Measurements from ENCODE around the gene MXD4. TPM values are rescaled to one million over a fixed set of nuclear protein-coding genes. Genes with fewer than 3 reads are reported as not detected.

MXD4 gene
- polyA plus RNA-seq, 1 experiment, result 46.0 TPM

DNA sequence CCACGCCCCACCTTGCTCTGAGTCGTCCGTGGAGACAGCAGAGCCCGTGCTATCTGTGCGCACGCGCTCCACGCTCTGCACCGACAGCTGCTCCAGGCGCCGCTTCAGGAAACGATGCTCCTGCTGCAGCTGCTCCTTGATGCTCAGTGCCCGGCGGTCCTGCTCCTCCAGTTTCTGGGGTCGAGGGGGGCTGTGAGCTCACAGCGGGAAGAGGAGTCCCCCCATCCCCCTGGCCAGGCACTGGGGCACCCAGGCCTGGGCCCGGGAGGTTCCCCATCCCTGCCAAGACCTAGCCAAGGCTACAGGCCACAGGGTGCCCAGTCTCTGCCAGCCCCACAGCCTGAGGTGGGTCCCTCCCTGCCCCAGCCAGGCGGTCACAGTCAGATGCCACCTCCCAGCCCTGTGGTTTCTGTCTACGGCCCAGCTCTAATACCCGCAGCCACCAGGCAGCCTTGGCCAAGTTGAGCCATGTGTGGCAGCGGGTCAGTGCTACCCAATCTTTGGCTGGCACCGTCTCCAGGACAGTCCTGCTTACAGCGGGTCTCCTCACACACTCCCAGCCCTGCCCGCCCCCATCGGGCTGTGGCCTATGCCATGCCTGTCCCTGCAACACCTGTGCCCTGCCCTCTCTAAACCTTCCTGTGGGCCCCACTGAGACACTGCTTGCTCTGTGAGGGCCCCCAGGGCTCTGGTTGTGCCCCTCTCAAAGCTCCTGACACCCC is 10.7 kb downstream of the MXD4 start:
- no peak for DNase-seq (ENCODE audit: low read depth, low spot score)
- TF ChIP-seq, protein P1, sequence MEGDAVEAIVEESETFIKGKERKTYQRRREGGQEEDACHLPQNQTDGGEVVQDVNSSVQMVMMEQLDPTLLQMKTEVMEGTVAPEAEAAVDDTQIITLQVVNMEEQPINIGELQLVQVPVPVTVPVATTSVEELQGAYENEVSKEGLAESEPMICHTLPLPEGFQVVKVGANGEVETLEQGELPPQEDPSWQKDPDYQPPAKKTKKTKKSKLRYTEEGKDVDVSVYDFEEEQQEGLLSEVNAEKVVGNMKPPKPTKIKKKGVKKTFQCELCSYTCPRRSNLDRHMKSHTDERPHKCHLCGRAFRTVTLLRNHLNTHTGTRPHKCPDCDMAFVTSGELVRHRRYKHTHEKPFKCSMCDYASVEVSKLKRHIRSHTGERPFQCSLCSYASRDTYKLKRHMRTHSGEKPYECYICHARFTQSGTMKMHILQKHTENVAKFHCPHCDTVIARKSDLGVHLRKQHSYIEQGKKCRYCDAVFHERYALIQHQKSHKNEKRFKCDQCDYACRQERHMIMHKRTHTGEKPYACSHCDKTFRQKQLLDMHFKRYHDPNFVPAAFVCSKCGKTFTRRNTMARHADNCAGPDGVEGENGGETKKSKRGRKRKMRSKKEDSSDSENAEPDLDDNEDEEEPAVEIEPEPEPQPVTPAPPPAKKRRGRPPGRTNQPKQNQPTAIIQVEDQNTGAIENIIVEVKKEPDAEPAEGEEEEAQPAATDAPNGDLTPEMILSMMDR (IDR thresholded peaks at IDR 0.05; ENCODE audit: low read depth, low read length), result no peak
- CTCF ChIA-PET, result no interaction called here
- Histone ChIP-seq H3K27ac (ENCODE audit: low read depth, low read length) (no peak overlapping the region), H3K4me3 (ENCODE audit: low read depth, low read length) (no peak overlapping the region), H3K9me3 (ENCODE audit: control insufficient read depth, insufficient read depth, low read length) (no peaks in the 10 kb centered on the region), H3K27me3 (ENCODE audit: control insufficient read depth, insufficient read depth, low read length) (no peaks in the 10 kb centered on the region)
- POLR2A ChIA-PET, result interaction anchor here (0.5 to 2.8 kb wide), 2 partner anchors 11 to 477 kb away, joined by 4 to 8 read pairs; partner anchors contain the start of gene MXD4

DNA sequence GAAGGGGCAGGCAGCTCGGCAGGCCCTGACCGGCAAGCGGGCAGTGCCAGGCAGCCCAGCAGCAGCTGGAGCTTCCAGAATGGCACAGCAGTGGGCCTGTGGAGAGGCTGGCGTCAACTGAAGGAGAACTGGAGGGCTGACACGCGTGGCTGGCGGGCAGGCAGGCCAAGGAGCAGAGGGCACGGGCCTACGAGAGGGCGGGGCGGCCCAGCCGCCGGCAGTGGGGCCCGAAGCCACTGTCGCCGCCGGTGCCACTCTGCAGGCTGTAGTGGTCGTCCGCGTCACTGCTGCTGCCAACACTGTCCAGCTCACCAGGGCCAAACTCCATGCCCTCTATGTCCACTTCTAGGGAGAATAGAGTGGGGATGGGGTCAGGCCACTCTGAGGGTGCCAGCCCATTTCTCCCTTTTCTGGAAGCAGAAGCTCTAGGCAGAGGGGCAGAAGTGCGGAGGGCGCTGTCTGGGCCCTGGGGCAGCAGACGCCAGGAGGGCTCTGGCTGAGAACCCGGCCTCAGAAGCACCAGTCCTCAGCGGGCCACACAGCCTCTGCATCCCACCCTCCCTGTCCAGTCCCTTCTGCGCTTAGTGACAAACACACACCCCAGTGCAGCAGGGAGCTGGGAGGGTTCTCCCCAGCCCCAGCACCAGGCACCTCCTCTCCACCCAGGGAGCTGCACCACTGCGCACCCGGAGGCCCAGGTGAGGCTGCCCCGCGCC is 11.4 kb downstream of the MXD4 start:
- Histone ChIP-seq H3K27me3 (ENCODE audit: control insufficient read depth, insufficient read depth, low read length) (no peaks in the 10 kb centered on the region), H3K27ac (ENCODE audit: low read depth, low read length) (no peak overlapping the region), H3K9me3 (ENCODE audit: control insufficient read depth, insufficient read depth, low read length) (no peaks in the 10 kb centered on the region), H3K4me3 (ENCODE audit: low read depth, low read length) (no peak overlapping the region)
- CTCF ChIA-PET, result no interaction called here
- DNase-seq (ENCODE audit: low read depth, low spot score), result no peak
- POLR2A ChIA-PET, result interaction anchor here (0.5 to 2.8 kb wide), 3 partner anchors 8 to 478 kb away, joined by 3 to 8 read pairs (median 4); partner anchors contain the start of genes HAUS3, MXD4 and POLN
- TF ChIP-seq, protein P1 (IDR thresholded peaks at IDR 0.05; ENCODE audit: low read depth, low read length), result no peak

GRCh38 chr4:2249526-2250356 is 12.2 kb downstream of the MXD4 start:
- Histone ChIP-seq H3K27me3 (ENCODE audit: control insufficient read depth, insufficient read depth, low read length) (no peaks in the 10 kb centered on the region), H3K27ac (ENCODE audit: low read depth, low read length) (no peak overlapping the region), H3K9me3 (ENCODE audit: control insufficient read depth, insufficient read depth, low read length) (no peaks in the 10 kb centered on the region), H3K4me3 (ENCODE audit: low read depth, low read length) (no peak overlapping the region)
- ChIA-PET CTCF (no interaction called here), POLR2A (interaction anchor here (0.8 kb wide), 1 partner anchor 8 kb away, joined by 3 read pairs; the partner anchor contains the start of genes HAUS3 and POLN)
- no peak for DNase-seq (ENCODE audit: low read depth, low spot score)
- TF ChIP-seq, protein P1 (IDR thresholded peaks at IDR 0.05; ENCODE audit: low read depth, low read length), result no peak

DNA sequence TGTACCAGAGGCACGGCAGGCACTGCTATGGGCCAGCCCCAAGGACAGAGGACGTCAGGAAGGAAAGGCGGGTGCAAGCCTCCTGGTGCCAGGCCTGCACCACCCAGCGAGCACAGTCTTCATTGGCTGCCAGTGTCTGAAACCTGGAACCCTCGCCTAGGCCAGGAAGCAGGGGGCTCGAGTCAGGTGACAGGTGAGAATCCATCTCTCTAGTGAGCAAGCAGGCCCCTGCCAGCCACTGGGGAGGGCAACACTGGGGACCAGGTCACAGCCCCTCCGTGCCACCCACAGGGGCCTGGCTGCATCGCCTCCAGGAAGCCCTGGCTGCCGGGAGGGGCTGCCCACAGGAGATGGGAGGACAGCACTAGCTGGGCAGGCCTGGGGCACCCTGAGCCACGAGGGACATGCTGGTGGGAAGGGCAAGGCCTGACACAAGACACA is 13.1 kb downstream of the MXD4 start:
- H3K27me3 ChIP-seq (ENCODE audit: control insufficient read depth, insufficient read depth, low read length), result no peaks in the 10 kb centered on the region
- H3K27ac ChIP-seq (ENCODE audit: low read depth, low read length), result no peak overlapping the region
- CTCF ChIA-PET, result no interaction called here
- DNase-seq (ENCODE audit: low read depth, low spot score), result no peak
- POLR2A ChIA-PET, result interaction anchor here (1.1 kb wide), 1 partner anchor 13 kb away, joined by 4 read pairs; no protein-coding TSS in a partner anchor
- TF ChIP-seq, protein P1 (IDR thresholded peaks at IDR 0.05; ENCODE audit: low read depth, low read length), result no peak
- H3K4me3 ChIP-seq (ENCODE audit: low read depth, low read length), result no peak overlapping the region
- no peaks in the 10 kb centered on the region for H3K9me3 ChIP-seq (ENCODE audit: control insufficient read depth, insufficient read depth, low read length)

All from AG04450 (cell line).